Right lobe of liver (tissue), 6 donors: ENCODE data around the gene SUZ12. TPM values are rescaled to one million over a fixed set of nuclear protein-coding genes. Genes with fewer than 3 reads are reported as not detected.

ENCODE experiments used
- ATAC-seq, 4 donors: fragments of 200-7000 bp; cut with Tn5 transposase; one replicate each; pipeline ENCODE4 v1.9.1; 2020; ENCODE audit warnings: mild to moderate bottlenecking in 4 of 4, moderate library complexity in 4 of 4
- DNase-seq, 3 donors: peaks; one replicate each; pipeline ENCODE4 v3.0.0-alpha.2; 2020
- H3K27ac ChIP-seq, 3 donors: fragments of 200-600 bp; one replicate each; pipeline ENCODE4 v1.8.0; 2022
- H3K27me3 ChIP-seq, 2 donors: fragments of 200-600 bp; one replicate each; pipeline ENCODE4 v1.8.0; 2022
- H3K36me3 ChIP-seq, 4 donors: fragments of 200-600 bp; sonication (generic) in 1 of 4; one replicate each; pipeline versions ENCODE4 v1.5.1 to v1.8.0; 2017 to 2022; ENCODE audit warnings: control low read depth in 1 of 4
- H3K4me1 ChIP-seq, 4 donors: fragments of 200-600 bp; sonication (generic) in 1 of 4; one replicate each; pipeline versions ENCODE4 v1.5.1 to v1.8.0; 2017 to 2022; ENCODE audit warnings: control low read depth in 1 of 4
- H3K4me3 ChIP-seq, 3 donors: fragments of 200-600 bp; one replicate each; pipeline ENCODE4 v1.8.0; 2022
- H3K9me3 ChIP-seq, 4 donors: fragments of 200-600 bp; sonication (generic) in 1 of 4; one replicate each; pipeline versions ENCODE4 v1.5.1 to v1.8.0; 2017 to 2022; ENCODE audit warnings: control low read depth in 1 of 4
- POLR2A ChIP-seq: fragments of 450-650 bp; IDR thresholded peaks from one replicate; pipeline ENCODE4 v1.6.1; 2017; ENCODE audit warnings: antibody characterized with exemption, mild to moderate bottlenecking
- WGBS: methylation state at CpG from one replicate; pipeline ENCODE4 v1.1.6; 2018; ENCODE audit warnings: low coverage, low lambda C conversion rate; ENCODE audit not compliant: insufficient coverage; ENCODE audit errors: missing lambda C conversion rate; 5-methylcytosine and 5-hydroxymethylcytosine counted together
- intact Hi-C, 2 donors: fragments of 100-400 bp; cut with DNase I; formaldehyde crosslinking; loops; one replicate each; pipeline versions ENCODE4 v1.11.2 to v1.14.1; 2022
- total RNA-seq, 6 experiments: library from RNA; depleted of rRNA in 2 of 6; stranded (reverse); fragments of >200 nt in 2 of 6; fragmentation: NEBNext Ultra II Directional in 3 of 6; extraction: Animal tissue kit (Norgen Biotek cat#: 25700) in 3 of 6; gene quantifications; one replicate each; pipeline versions ENCODE4 v1.1.0 to v1.2.4, GENCODE V29; 2016 to 2023
- TF ChIP-seq, protein P1 (sequence below), 4 donors: fragments of 200-600 bp in 3 of 4; fragments of 450-650 bp in 1 of 4; IDR thresholded peaks; one replicate each; pipeline versions ENCODE4 v1.5.1 to v1.8.0; 2016 to 2022; ENCODE audit warnings: antibody characterized with exemption in 4 of 4, mild to moderate bottlenecking in 2 of 4
- donor health status: DM: no; HTN: yes; CAD: no.
- donor health status: DM: no; HTN: no; CAD: no.
- donor health status: DM: no; HTN: no; CAD: no.
- donor health status: DM: no; HTN: yes; CAD: no.
- donor health status: DM: no; HTN: yes; CAD: no.

The SUZ12 gene
- total RNA-seq, 6 experiments from 2014 or later, result 8.0 to 12.1 (median 10.6) TPM

DNA sequence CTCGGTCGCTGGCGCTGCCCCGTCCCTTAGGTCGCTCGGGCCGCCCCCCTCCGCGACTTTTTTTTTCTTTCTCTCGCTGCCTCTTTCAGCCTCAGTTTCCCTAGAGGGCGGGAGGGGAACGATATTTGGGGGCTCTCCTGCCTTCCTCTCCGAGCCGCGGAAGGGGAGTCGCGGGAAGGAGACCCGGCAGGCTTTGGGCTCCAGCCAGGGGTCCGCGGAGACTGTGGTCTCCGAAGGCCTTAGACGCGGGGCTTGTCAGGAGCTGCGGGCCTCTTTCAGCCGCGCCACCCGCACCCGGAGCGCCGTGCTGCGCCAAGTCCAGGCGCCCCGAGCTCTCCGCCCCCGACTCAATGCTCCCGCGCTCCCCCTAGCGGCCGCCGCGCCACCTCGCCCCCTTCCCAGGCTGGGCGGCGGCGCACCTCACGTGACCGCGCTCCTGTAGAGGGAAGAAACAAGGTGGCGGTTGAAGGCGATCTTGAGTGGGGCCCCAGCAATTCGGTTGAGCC, 70.2 kb downstream of the SUZ12 start, which contains the start of gene LRRC37B:
TSS of gene LRRC37B (plus strand) at position 427 of the 506 bp plus-strand sequence. CDS start 14,010 bp downstream, outside the sequence.
- WGBS, result 0% methylated on average over 10 of the region's 51 CpGs
- peak within 1 kb of the TSS; percentile 62 to 83 (median 76) for H3K27ac ChIP-seq

DNA sequence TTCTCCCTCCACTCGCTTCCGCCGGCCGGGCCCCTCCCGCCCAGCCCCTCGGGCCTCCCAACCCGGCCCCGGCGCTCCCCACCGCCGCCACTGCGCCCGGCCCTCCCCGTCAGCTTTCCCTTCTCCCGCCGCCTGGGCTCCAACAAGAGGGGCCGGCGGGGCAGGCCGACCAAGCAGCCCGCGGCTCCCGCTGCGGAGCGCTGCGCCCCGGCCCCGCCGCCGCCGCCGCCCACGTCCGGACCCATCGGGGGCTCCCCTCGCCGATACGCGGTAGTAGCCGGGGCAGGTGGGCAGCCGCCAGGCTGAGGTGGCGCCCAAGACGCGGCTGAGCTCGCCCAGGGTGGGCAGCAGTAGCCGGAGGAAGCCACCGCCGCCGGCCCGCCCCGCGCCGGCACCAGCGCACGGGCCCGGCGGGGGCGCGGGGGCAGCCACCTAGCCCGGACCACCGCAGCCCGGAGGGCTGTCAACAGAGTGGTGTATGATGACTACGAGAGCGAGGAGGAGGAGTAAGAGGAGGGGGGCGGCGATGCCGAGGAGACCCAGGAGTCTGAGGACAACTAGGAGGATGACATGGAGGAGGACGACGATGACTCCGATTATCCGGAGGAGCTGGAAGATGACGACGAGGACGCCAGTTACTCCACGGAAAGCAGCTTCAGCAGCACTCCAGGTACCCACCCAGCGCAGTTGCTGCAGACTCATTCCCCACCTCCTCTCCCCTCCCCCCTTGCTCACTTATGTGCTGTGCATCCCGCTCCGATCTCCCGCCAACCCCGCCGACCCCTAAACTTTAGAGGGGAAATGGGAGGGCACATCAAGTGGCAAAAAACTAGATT, 70.9 kb downstream of the SUZ12 start:
- intact Hi-C loops, result no loop called here
- WGBS, result 0% methylated on average over 25 of the region's 80 CpGs
- Histone ChIP-seq H3K9me3 (no peaks in the 10 kb centered on the region), H3K27me3 (no peaks in the 10 kb centered on the region), H3K4me3 (peak overlapping the region; percentile 62 to 82 (median 76)), H3K4me1 (no peaks in the 10 kb centered on the region), H3K27ac (peak overlapping the region; percentile 62 to 83 (median 76)), H3K36me3 (no peaks in the 10 kb centered on the region)
- no peak for TF ChIP-seq POLR2A
- TF ChIP-seq, protein P1, sequence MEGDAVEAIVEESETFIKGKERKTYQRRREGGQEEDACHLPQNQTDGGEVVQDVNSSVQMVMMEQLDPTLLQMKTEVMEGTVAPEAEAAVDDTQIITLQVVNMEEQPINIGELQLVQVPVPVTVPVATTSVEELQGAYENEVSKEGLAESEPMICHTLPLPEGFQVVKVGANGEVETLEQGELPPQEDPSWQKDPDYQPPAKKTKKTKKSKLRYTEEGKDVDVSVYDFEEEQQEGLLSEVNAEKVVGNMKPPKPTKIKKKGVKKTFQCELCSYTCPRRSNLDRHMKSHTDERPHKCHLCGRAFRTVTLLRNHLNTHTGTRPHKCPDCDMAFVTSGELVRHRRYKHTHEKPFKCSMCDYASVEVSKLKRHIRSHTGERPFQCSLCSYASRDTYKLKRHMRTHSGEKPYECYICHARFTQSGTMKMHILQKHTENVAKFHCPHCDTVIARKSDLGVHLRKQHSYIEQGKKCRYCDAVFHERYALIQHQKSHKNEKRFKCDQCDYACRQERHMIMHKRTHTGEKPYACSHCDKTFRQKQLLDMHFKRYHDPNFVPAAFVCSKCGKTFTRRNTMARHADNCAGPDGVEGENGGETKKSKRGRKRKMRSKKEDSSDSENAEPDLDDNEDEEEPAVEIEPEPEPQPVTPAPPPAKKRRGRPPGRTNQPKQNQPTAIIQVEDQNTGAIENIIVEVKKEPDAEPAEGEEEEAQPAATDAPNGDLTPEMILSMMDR (IDR thresholded peaks at IDR 0.05), result no peak
- DNase-seq (peak; percentile 33 to 58 (median 57)), ATAC-seq (peak; percentile 49 to 74 (median 70))

More for the DNA sequence above, 70.2 kb downstream of the SUZ12 start, which contains the start of gene LRRC37B:
- TF ChIP-seq, protein P1 (IDR thresholded peaks at IDR 0.05), result peak; percentile 88 to 96 (median 95)
- TF ChIP-seq POLR2A, result no peak
- Histone ChIP-seq H3K36me3 (no peaks in the 10 kb centered on the region), H3K27me3 (no peaks in the 10 kb centered on the region), H3K4me3 (peak within 1 kb of the TSS; percentile 62 to 82 (median 76)), H3K4me1 (no peaks in the 10 kb centered on the region), H3K9me3 (no peaks in the 10 kb centered on the region)
- ATAC-seq (peak; percentile 98 to 99 (median 98)), DNase-seq (peak; percentile 91 to 93 (median 92))
- intact Hi-C loops, result no loop called here

DNA sequence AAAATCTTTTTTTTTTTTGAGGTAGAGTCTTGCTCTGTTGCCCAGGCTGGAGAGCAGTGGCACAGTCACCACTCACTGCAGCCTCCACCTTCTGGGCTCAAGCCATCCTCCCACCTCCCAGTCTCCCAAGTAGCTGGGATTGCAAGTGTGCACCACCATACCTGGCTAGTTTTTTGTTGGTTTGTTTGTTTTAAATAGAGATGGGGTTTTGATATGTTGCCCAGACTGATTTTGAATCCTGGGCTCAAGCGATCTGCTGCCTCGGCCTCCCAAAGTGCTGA, 72.4 kb downstream of the SUZ12 start:
- 100% methylated on average over 1 of the region's 2 CpGs for WGBS

DNA sequence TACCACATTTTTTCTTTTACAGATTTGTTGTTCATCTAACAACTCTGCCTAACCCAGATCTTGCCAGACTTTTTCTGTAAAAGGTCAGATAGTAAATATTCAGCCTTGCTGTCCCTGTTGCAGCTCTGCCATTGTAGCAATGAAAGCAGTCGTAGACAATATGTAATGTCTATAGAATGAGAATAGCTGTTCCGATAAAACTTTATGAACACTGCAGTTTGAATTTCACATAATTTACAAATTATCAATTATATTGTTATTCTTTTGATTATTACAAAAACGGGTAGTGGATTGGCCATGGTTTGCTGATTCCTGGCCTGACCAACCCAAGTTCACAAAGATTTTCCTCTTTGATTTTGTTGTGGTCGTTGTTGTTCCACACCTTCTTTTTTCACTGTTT, 73.3 kb downstream of the SUZ12 start:
- Histone ChIP-seq H3K4me1 (no peaks in the 10 kb centered on the region), H3K9me3 (no peaks in the 10 kb centered on the region), H3K4me3 (no peak overlapping the region), H3K36me3 (no peaks in the 10 kb centered on the region), H3K27ac (no peak overlapping the region), H3K27me3 (no peaks in the 10 kb centered on the region)
- DNase-seq (no peak), ATAC-seq (no peak)
- 85% methylated on average over 4 of the region's 4 CpGs for WGBS
- intact Hi-C loops, result no loop called here
- no peak for TF ChIP-seq POLR2A
- TF ChIP-seq, protein P1 (IDR thresholded peaks at IDR 0.05), result no peak

More for the DNA sequence above, 72.4 kb downstream of the SUZ12 start:
- H3K4me1 ChIP-seq, result no peaks in the 10 kb centered on the region
- no peak overlapping the region for H3K4me3 ChIP-seq
- no peaks in the 10 kb centered on the region for H3K9me3 ChIP-seq
- no peak overlapping the region for H3K27ac ChIP-seq
- no peak for ATAC-seq
- DNase-seq, result no peak
- no peaks in the 10 kb centered on the region for H3K36me3 ChIP-seq
- no peaks in the 10 kb centered on the region for H3K27me3 ChIP-seq
- intact Hi-C loops, result no loop called here
- TF ChIP-seq, protein P1 (IDR thresholded peaks at IDR 0.05), result no peak
